NCI-H2196 treated with DMSO at 0.1 percent for 48 hours (cell line): Measurements from ENCODE around the gene PCGF3.
"Not testable (repeated sequence)": the region's sequence is repeated elsewhere in the genome, so short reads cannot be mapped to it uniquely, and the experiment has no call there.

ENCODE experiments used
- DNase-seq: peaks from one replicate; lab custom pipeline; 2025; ENCODE audit not compliant: unreplicated experiment; lab: John Stamatoyannopoulos, UW

The PCGF3 gene

GRCh38 chr4:740011-740410 lies 34.4 kb downstream of the PCGF3 start:
- no peak for DNase-seq

DNA sequence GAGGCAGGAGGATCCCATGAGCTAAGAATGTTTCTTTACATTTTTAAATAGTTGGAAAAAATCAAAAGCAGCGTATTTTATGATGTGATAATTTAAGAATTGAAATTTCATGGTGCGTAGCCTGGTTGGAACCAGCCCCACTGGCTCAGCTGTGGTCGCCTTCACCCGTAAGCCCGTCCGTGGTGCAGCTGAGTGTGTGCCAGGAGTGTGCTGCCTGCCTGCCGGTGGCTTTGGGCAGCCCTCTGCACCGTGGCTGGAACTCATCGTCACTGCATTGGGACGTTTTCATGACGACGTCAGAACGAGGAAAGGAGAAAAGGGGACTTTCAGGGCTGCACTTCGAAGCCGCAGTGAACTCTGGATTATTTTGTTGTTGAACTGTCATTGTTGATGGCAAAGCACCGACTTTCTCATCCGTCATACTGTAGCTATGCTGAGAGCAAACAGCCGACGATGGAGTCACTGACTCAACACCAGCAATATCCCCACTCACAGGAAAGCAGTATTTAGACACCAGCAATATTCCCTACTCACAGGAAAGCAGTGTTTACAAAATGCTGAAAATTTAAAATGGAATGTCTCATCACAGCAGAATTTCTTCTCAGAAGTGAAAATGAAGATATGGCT lies 35.1 kb downstream of the PCGF3 start:
- no peak for DNase-seq

- DNase-seq: no peak
Observed at GRCh38 chr4:742096-742741, 36.6 kb downstream of the PCGF3 start.

- DNase-seq: peak; percentile 27
Observed at GRCh38 chr4:742742-743311, 37.2 kb downstream of the PCGF3 start.

- no peak for DNase-seq
Observed at GRCh38 chr4:743463-744211, 38.0 kb downstream of the PCGF3 start.

GRCh38 chr4:744212-744841 lies 38.7 kb downstream of the PCGF3 start:
- DNase-seq: no peak

- no peak for DNase-seq
Observed at GRCh38 chr4:747546-748170, 42.0 kb downstream of the PCGF3 start.

DNA sequence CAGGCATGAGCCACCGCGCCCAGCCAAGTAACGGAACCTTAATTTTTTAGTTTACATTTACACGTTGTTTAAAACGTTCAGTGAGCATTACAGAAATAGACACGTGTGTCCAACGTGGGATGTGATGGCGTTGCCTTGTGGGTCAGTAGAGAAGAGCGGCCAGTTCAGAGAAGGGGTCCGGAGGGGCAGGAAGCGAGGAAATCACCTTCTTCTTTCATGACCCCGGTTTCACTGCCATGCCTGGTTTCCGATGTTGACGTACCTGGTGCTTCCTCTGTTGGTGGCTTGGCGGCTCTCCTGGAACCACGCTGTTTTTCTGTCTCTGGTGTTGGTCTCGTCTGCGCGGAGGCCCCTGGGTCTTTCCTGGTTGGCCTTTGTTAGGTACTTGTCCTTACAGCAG lies 42.8 kb downstream of the PCGF3 start:
- no peak for DNase-seq

DNA sequence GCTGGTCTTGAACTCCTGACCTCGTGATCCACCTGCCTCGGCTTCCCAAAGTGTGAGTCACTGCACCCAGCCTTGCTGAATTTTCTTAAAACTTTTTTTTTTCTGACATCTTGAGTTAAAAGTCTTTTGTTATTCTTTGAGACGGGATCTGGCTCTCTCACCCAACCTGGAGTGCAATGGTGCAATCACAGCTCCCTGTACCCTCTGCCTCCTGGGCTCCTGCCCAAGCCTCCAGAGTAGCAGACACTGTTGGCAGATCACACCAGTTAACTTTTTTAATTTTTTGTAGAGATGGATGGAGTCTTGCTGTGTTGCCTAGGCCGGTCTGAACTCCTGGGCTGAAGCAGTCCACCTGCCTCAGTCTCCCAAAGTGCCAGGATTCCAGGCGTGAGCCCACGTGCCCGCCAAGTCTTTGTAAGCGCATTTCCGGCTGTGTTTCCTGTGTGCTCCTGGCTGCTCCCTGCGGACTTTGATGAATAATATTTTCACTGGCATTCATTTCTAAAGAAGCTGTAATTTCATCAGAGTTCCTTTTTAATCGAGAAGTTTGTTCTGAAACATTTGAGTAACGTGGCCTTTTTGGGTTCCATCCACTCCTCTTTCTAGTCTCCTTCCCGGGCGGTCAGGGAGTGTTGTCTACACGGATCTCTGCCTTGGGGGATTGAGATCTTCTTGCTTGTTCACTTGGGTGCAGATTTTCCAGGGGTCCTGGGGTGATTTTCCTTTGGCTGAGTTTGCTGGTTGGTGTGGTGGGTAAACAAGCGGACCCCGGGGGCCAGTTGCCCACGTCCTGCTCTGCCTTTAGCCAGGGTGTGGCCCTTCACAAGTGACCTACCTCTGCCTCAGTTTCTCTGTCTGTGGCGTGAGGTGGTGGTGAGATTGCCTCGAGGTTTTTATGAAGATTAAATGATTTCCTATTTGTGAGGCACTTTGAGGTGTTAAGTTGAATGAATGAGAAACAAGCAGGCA lies 44.4 kb downstream of the PCGF3 start:
- DNase-seq: no peak

- no peak for DNase-seq
Observed at GRCh38 chr4:751676-752075, 46.0 kb downstream of the PCGF3 start.

GRCh38 chr4:752196-752861 lies 46.7 kb downstream of the PCGF3 start:
- DNase-seq: no peak

- DNase-seq: not testable (repeated sequence)
Observed at GRCh38 chr4:753186-753585, 47.6 kb downstream of the PCGF3 start.

- no peak for DNase-seq
Observed at GRCh38 chr4:754221-755120, 48.8 kb downstream of the PCGF3 start.

GRCh38 chr4:757111-757510 lies 51.5 kb downstream of the PCGF3 start:
- no peak for DNase-seq

DNA sequence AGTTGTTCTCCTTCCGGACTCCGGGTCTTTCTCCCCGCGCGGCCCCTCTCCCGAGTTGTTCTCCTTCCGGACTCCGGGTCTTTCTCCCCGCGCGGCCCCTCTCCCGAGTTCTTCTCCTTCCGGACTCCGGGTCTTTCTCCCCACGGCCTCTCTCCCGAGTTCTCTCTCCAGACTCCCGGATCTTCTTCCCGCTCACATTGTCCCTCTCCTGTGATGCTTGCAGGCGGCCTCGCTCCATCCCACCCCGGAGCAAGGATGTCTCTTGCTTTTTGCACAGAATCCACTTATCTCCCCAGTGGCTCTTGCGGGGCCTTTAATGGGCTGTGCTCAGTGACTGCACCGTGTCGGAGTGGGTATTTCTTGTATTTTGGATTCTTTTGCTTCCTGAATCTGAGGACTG lies 54.2 kb downstream of the PCGF3 start:
- DNase-seq: not testable (repeated sequence)

- DNase-seq: no peak
Observed at GRCh38 chr4:760616-761015, 55.0 kb downstream of the PCGF3 start.

- DNase-seq: no peak
Observed at GRCh38 chr4:761086-761485, 55.5 kb downstream of the PCGF3 start.

DNA sequence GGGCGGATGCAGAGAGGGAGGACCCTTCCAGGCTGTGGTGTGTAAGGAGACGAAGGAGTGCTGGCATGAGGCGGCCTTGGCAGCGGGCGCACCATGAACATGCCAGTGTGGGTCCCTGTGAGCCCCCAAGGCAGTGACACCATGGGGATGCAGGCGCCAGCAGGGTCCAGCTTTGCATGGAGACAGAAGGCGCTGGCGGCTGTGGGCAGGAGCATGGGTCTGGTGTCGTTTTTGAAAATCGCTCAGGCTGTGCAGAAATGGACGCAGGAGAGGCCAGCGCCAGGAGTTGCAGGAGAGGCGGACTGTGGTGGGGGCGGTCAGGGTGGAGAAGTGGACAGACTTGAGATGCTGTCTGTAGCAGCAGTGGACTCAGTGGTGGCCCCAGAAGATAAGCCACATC lies 56.1 kb downstream of the PCGF3 start:
- DNase-seq: no peak
